ENCODE measurements around the gene SLC30A3.
"Not testable (repeated sequence)": the region's sequence is repeated elsewhere in the genome, so short reads cannot be mapped to it uniquely, and the experiment has no call there.

Gene SLC30A3

GRCh38 chr2:27285481-27285880, 22.6 kb upstream of the SLC30A3 start:
- DNase-seq (ENCODE audit: low read depth), result no peak

GRCh38 chr2:27284996-27285395, 22.1 kb upstream of the SLC30A3 start:
- no peak for DNase-seq (ENCODE audit: low read depth)

GRCh38 chr2:27282892-27283291, 20.0 kb upstream of the SLC30A3 start:
- DNase-seq (ENCODE audit: low read depth), result no peak

GRCh38 chr2:27281855-27282559, 19.2 kb upstream of the SLC30A3 start, which contains the start of gene TRIM54:
Gene TRIM54, plus strand, starts transcription at chr2:27282429. Its CDS starts 303 bp downstream, at chr2:27282732.
- DNase-seq (ENCODE audit: low read depth), result no peak

GRCh38 chr2:27281442-27281841, 18.6 kb upstream of the SLC30A3 start:
- no peak for DNase-seq (ENCODE audit: low read depth)

GRCh38 chr2:27280826-27281225, 18.0 kb upstream of the SLC30A3 start:
- DNase-seq (ENCODE audit: low read depth), result no peak

GRCh38 chr2:27278010-27278409, 15.2 kb upstream of the SLC30A3 start:
- no peak for DNase-seq (ENCODE audit: low read depth)

- DNase-seq (ENCODE audit: low read depth), result no peak
Observed at GRCh38 chr2:27275211-27276150, 12.6 kb upstream of the SLC30A3 start, which contains the start of gene DNAJC5G. Gene DNAJC5G, plus strand, starts transcription at chr2:27275433. Its CDS starts 1,296 bp downstream, at chr2:27276729.

GRCh38 chr2:27272537-27273522, 10.0 kb upstream of the SLC30A3 start:
- DNase-seq (ENCODE audit: low read depth), result not testable (repeated sequence)

GRCh38 chr2:27271631-27272340, 8.9 kb upstream of the SLC30A3 start:
- DNase-seq (ENCODE audit: low read depth), result no peak

GRCh38 chr2:27270670-27271069, 7.8 kb upstream of the SLC30A3 start:
- DNase-seq (ENCODE audit: low read depth), result no peak

GRCh38 chr2:27270131-27270530, 7.3 kb upstream of the SLC30A3 start:
- DNase-seq (ENCODE audit: low read depth), result no peak

- not testable (repeated sequence) for DNase-seq (ENCODE audit: low read depth)
Observed at GRCh38 chr2:27268296-27268695, 5.4 kb upstream of the SLC30A3 start.

- DNase-seq (ENCODE audit: low read depth), result no peak
Observed at GRCh38 chr2:27265536-27265870, 2.7 kb upstream of the SLC30A3 start.

GRCh38 chr2:27264753-27265535, 2.1 kb upstream of the SLC30A3 start:
- peak; percentile 37 for DNase-seq (ENCODE audit: low read depth)

- DNase-seq (ENCODE audit: low read depth), result no peak
Observed at GRCh38 chr2:27264253-27264752, 1.5 kb upstream of the SLC30A3 start.

- DNase-seq (ENCODE audit: low read depth), result no peak
Observed at GRCh38 chr2:27263287-27264252, 723 bp upstream of the SLC30A3 start.

GRCh38 chr2:27261926-27262298, 935 bp downstream of the SLC30A3 start:
- no peak for DNase-seq (ENCODE audit: low read depth)

Measured in activated gamma-delta T cell treated with anti-CD3 and anti-CD28 coated beads, Interleukin-2, amount 50 U/mL, for 16 hours (primary cell).